ENCODE data around the gene MELK.

GRCh38 chr9:36676091-36676490 lies 103.4 kb downstream of the MELK start:
- TF ChIP-seq CTCF (IDR thresholded peaks at IDR 0.05; ENCODE audit: low read length) (no peak), EZH2 (optimal IDR thresholded peaks at IDR 0.05; ENCODE audit: low read depth, low read length) (no peak), EZH2phosphoT487 (IDR thresholded peaks at IDR 0.05; ENCODE audit: low read length) (no peak)
